ENCODE results near the gene VTCN1.

The VTCN1 gene

GRCh38 chr1:117232531-117232930, 21.8 kb upstream of the VTCN1 start:
- H3K27ac ChIP-seq = no peak overlapping the region
- no peak for DNase-seq
- no peak for TF ChIP-seq CTCF (IDR thresholded peaks at IDR 0.05; ENCODE audit: low read depth, low read length)
- no peaks in the 10 kb centered on the region for H3K27me3 ChIP-seq (ENCODE audit: insufficient read depth, low read depth, severe bottlenecking)
- H3K36me3 ChIP-seq = no peaks in the 10 kb centered on the region
- no peak overlapping the region for H3K4me3 ChIP-seq (ENCODE audit: low read depth, low read length)
- H3K9me3 ChIP-seq (ENCODE audit: severe bottlenecking) = no peaks in the 10 kb centered on the region

- TF ChIP-seq CTCF (IDR thresholded peaks at IDR 0.05; ENCODE audit: low read depth, low read length) = no peak
- H3K4me3 ChIP-seq (ENCODE audit: low read depth, low read length) = no peak overlapping the region
- H3K9me3 ChIP-seq (ENCODE audit: severe bottlenecking) = no peaks in the 10 kb centered on the region
- H3K27me3 ChIP-seq (ENCODE audit: insufficient read depth, low read depth, severe bottlenecking) = no peaks in the 10 kb centered on the region
- H3K36me3 ChIP-seq = no peaks in the 10 kb centered on the region
- H3K27ac ChIP-seq = no peak overlapping the region
- no peak for DNase-seq
Measured at GRCh38 chr1:117231748-117232373, 21.1 kb upstream of the VTCN1 start.

- TF ChIP-seq CTCF (IDR thresholded peaks at IDR 0.05; ENCODE audit: low read depth, low read length) = no peak
- Histone ChIP-seq H3K9me3 (ENCODE audit: severe bottlenecking) (no peaks in the 10 kb centered on the region), H3K36me3 (no peaks in the 10 kb centered on the region), H3K27me3 (ENCODE audit: insufficient read depth, low read depth, severe bottlenecking) (no peaks in the 10 kb centered on the region), H3K27ac (no peak overlapping the region), H3K4me3 (ENCODE audit: low read depth, low read length) (no peak overlapping the region)
- DNase-seq = no peak
Measured at GRCh38 chr1:117231312-117231711, 20.6 kb upstream of the VTCN1 start.

DNA sequence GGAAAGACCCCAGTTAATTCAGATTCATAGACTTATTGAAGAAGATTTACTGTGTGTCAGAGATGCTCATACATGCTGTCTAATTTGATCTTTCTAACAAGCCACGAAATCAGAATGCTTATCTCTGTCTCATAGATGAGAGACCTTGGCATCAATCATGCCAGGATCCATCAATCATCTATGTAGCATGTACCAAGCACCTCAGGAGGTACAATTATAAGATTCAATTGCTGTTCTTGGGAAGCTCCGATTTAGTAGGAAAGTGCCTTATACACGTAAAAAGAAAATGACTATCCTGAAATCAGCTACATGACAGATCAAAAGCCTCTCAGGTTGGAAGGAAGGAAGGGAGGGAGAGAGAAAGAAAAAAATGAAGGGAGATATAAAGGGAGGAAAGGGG, 18.5 kb upstream of the VTCN1 start:
- Histone ChIP-seq H3K27ac (no peak overlapping the region), H3K4me3 (ENCODE audit: low read depth, low read length) (no peak overlapping the region), H3K9me3 (ENCODE audit: severe bottlenecking) (no peaks in the 10 kb centered on the region), H3K36me3 (no peaks in the 10 kb centered on the region), H3K27me3 (ENCODE audit: insufficient read depth, low read depth, severe bottlenecking) (no peaks in the 10 kb centered on the region)
- DNase-seq = no peak
- TF ChIP-seq CTCF (IDR thresholded peaks at IDR 0.05; ENCODE audit: low read depth, low read length) = no peak

DNA sequence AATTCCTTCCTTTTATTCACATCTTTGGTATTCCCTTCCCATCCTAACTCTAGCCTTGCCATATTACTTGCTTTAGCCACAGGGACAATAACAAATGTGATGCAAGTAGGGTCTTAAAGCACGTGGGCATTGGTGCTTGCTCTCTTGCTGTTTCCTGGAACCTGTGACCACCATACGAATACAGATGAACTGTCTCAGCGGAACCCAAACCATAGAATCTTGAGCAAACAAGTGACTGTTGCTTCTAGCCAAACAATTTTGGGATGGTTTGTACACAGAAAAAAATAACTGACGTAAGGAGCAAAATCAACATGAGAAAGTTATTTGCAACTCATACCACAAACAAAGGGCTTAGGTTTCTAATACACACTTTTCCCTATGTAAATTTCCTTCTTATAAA, 15.2 kb upstream of the VTCN1 start:
- Histone ChIP-seq H3K27me3 (ENCODE audit: insufficient read depth, low read depth, severe bottlenecking) (no peaks in the 10 kb centered on the region), H3K4me3 (ENCODE audit: low read depth, low read length) (no peak overlapping the region), H3K36me3 (no peaks in the 10 kb centered on the region), H3K9me3 (ENCODE audit: severe bottlenecking) (peaks cover 2% of the 10 kb centered on the region), H3K27ac (no peak overlapping the region)
- no peak for TF ChIP-seq CTCF (IDR thresholded peaks at IDR 0.05; ENCODE audit: low read depth, low read length)
- DNase-seq = no peak

- no peak for DNase-seq
- H3K9me3 ChIP-seq (ENCODE audit: severe bottlenecking) = peaks cover 8% of the 10 kb centered on the region
- H3K27me3 ChIP-seq (ENCODE audit: insufficient read depth, low read depth, severe bottlenecking) = no peaks in the 10 kb centered on the region
- H3K36me3 ChIP-seq = no peaks in the 10 kb centered on the region
- no peak overlapping the region for H3K4me3 ChIP-seq (ENCODE audit: low read depth, low read length)
- no peak overlapping the region for H3K27ac ChIP-seq
- no peak for TF ChIP-seq CTCF (IDR thresholded peaks at IDR 0.05; ENCODE audit: low read depth, low read length)
Measured at GRCh38 chr1:117216718-117217117, 6.0 kb upstream of the VTCN1 start.

Data from WERI-Rb-1 (cell line).